Kidney capillary endothelial cell (primary cell): ENCODE measurements around the gene ZNF236.
"Not testable (repeated sequence)": the region's sequence is repeated elsewhere in the genome, so short reads cannot be mapped to it uniquely, and the experiment has no call there.

Source experiments
- DNase-seq: peaks from one replicate; pipeline ENCODE4 v3.0.0-alpha.2; 2018; ENCODE audit warnings: low spot score

The ZNF236 gene

GRCh38 chr18:76988827-76989646, 166.7 kb downstream of the ZNF236 start:
- DNase-seq, result no peak

GRCh38 chr18:76989647-76990190, 167.4 kb downstream of the ZNF236 start:
- DNase-seq, result no peak

GRCh38 chr18:76990343-76991020, 168.1 kb downstream of the ZNF236 start:
- not testable (repeated sequence) for DNase-seq

GRCh38 chr18:76991021-76991688, 168.8 kb downstream of the ZNF236 start:
- no peak for DNase-seq

GRCh38 chr18:76992226-76993084, 170.1 kb downstream of the ZNF236 start:
- no peak for DNase-seq

- no peak for DNase-seq
Observed at GRCh38 chr18:76993085-76993382, 170.7 kb downstream of the ZNF236 start.

GRCh38 chr18:76993573-76993972, 171.2 kb downstream of the ZNF236 start:
- DNase-seq, result no peak

- DNase-seq, result no peak
Observed at GRCh38 chr18:76994086-76994654, 171.8 kb downstream of the ZNF236 start.

- DNase-seq, result no peak
Observed at GRCh38 chr18:76995896-76996295, 173.5 kb downstream of the ZNF236 start.

- DNase-seq, result no peak
Observed at GRCh38 chr18:76996429-76996828, 174.1 kb downstream of the ZNF236 start.

GRCh38 chr18:76997951-76998808, 175.8 kb downstream of the ZNF236 start:
- no peak for DNase-seq

GRCh38 chr18:76999077-76999476, 176.7 kb downstream of the ZNF236 start:
- DNase-seq, result no peak

- DNase-seq, result peak; percentile 56
Observed at GRCh38 chr18:77000527-77000926, 178.2 kb downstream of the ZNF236 start.

GRCh38 chr18:77001041-77001440, 178.7 kb downstream of the ZNF236 start:
- no peak for DNase-seq

- no peak for DNase-seq
Observed at GRCh38 chr18:77001979-77002378, 179.6 kb downstream of the ZNF236 start.

GRCh38 chr18:77002496-77002895, 180.1 kb downstream of the ZNF236 start:
- no peak for DNase-seq

GRCh38 chr18:77003316-77003715, 181.0 kb downstream of the ZNF236 start:
- DNase-seq, result no peak

GRCh38 chr18:77004555-77005380, 182.4 kb downstream of the ZNF236 start:
- DNase-seq, result no peak

- DNase-seq, result no peak
Observed at GRCh38 chr18:77005651-77006195, 183.4 kb downstream of the ZNF236 start.
